Cardiac muscle cell (in vitro differentiated cells and primary cell): ENCODE measurements around the gene IFT81. TPM values are rescaled to one million over a fixed set of nuclear protein-coding genes. Genes with fewer than 3 reads are reported as not detected.
A peak's percentile ranks its signal among the peaks of the same experiment; 100 is the strongest.
"Not testable (repeated sequence)": the region's sequence is repeated elsewhere in the genome, so short reads cannot be mapped to it uniquely, and the experiment has no call there.

Experiments used
- DNase-seq, 2 donors: peaks; one replicate each; pipeline versions ENCODE4 v3.0.0 to v3.0.0-alpha.2; 2010 to 2017; ENCODE audit warnings: low read depth in 1 of 2, low spot score in 1 of 2
- H3K27ac ChIP-seq: fragments of 200-600 bp; sonication (generic); 2 replicates; pipeline ENCODE4 v1.5.1; 2016
- H3K27me3 ChIP-seq: fragments of 200-600 bp; sonication (generic); 2 replicates; pipeline ENCODE4 v1.6.0; 2016; ENCODE audit warnings: control low read depth
- H3K36me3 ChIP-seq: fragments of 200-600 bp; sonication (generic); 2 replicates; pipeline ENCODE4 v1.5.1; 2016; ENCODE audit warnings: control low read depth
- H3K4me1 ChIP-seq: fragments of 200-600 bp; sonication (generic); 2 replicates; pipeline ENCODE4 v1.8.1; 2017; ENCODE audit warnings: low read depth, mild to moderate bottlenecking, mixed run types
- H3K4me3 ChIP-seq: fragments of 200-600 bp; sonication (generic); 2 replicates; pipeline ENCODE4 v1.5.1; 2016; ENCODE audit warnings: mild to moderate bottlenecking
- H3K9me3 ChIP-seq: fragments of 200-600 bp; sonication (generic); 2 replicates; pipeline ENCODE4 v1.5.1; 2017; ENCODE audit warnings: low read depth, mild to moderate bottlenecking, control low read depth
- CTCF ChIP-seq: IDR thresholded peaks from 2 replicates; pipeline ENCODE4 v1.5.1; 2012; ENCODE audit warnings: low read depth, mild to moderate bottlenecking, low read length
- polyA plus RNA-seq: library from polyadenylated mRNA; unstranded; fragments of >200 nt; fragmentation: Nextera tagmentation; extraction: Ambion mirVana; gene quantifications from 2 replicates; pipeline ENCODE4 v1.2.1, GENCODE V29; 2016
- total RNA-seq: library from RNA; depleted of rRNA; stranded (reverse); fragments of >200 nt; gene quantifications from 2 replicates; pipeline ENCODE4 v1.2.3, GENCODE V29; 2016

Gene IFT81
- total and polyA plus RNA-seq, 2 experiments from 2014 or later, result 30.0 to 42.6 TPM

GRCh38 chr12:110249716-110250225 is 125.6 kb downstream of the IFT81 start:
- peak in 1 of 2 donors; percentile 18 for DNase-seq
- Histone ChIP-seq H3K36me3 (no peaks in the 10 kb centered on the region), H3K27ac (peak overlapping the region; percentile 46), H3K27me3 (no peaks in the 10 kb centered on the region), H3K9me3 (no peaks in the 10 kb centered on the region), H3K4me1 (peaks cover 66% of the 10 kb centered on the region), H3K4me3 (no peak overlapping the region)
- TF ChIP-seq CTCF, result no peak

DNA sequence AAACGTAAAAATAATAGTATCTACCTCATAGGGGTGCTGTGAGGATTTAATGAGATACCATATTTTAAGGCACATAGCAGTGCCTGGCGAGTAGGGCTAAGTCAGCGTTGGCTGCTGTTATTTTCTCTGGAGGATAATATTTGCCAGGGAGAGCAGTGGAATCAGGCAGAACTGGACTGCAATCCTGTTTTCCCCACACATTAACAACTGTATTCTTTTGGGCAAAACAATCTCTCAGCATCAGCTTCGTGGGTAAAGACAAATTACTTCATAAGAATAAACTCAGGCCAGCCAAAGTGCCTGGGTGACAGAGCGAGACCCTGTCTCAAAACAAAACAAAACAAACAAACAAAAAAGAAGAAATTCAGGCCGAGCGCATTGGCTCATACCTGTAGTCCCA is 127.2 kb downstream of the IFT81 start:
- Histone ChIP-seq H3K27me3 (no peaks in the 10 kb centered on the region), H3K36me3 (no peaks in the 10 kb centered on the region), H3K9me3 (no peaks in the 10 kb centered on the region), H3K27ac (no peak overlapping the region), H3K4me3 (no peak overlapping the region), H3K4me1 (peaks cover 56% of the 10 kb centered on the region)
- TF ChIP-seq CTCF, result no peak
- DNase-seq, result no peak

DNA sequence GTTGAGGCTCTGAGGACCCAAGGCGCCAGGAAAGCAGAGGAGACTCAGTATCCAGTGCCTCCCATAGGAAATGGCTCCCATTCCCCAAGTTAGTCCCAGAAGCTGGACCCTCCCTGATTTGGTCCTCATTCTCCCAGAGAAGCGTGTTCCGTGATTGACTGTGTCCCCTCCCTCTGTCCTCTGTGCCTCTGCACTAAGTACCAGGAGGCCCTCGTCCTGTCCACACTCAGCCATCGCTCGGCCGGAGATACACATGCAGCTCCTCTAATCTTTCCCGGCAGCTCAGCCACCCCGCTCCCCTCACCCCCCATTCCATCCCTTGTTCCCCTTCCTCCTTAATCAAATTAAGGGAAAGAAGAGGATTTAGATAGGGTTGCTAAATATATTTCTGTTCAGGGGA is 128.6 kb downstream of the IFT81 start:
- Histone ChIP-seq H3K4me3 (no peak overlapping the region), H3K4me1 (peaks cover 46% of the 10 kb centered on the region), H3K27me3 (no peaks in the 10 kb centered on the region), H3K36me3 (no peaks in the 10 kb centered on the region), H3K9me3 (no peaks in the 10 kb centered on the region), H3K27ac (peak overlapping the region; percentile 87)
- DNase-seq, result peak in 1 of 2 donors; percentile 92
- TF ChIP-seq CTCF, result no peak

DNA sequence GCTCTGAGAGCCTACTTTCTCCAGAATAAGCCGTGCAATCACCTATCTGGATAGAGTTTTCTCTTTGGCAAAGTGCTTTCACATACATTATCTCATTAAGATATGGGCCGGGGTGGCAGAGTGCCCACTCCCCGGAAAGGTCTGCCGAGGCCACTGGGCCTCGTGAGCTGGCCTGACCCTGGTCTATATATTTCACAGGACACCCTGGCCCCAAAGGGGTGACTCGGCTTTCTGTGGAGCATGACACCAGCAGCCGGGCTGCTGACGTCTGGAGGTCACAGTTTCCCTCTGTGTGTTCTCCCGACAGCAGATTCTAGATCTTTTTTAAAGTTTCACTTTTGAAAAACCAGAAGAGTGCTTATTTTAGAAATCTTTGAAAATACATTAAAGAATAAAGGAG is 129.0 kb downstream of the IFT81 start:
- Histone ChIP-seq H3K27ac (peak overlapping the region; percentile 87), H3K9me3 (no peaks in the 10 kb centered on the region), H3K27me3 (no peaks in the 10 kb centered on the region), H3K4me3 (no peak overlapping the region), H3K4me1 (peaks cover 42% of the 10 kb centered on the region), H3K36me3 (no peaks in the 10 kb centered on the region)
- TF ChIP-seq CTCF, result no peak
- peak; percentile 45 to 65 for DNase-seq

DNA sequence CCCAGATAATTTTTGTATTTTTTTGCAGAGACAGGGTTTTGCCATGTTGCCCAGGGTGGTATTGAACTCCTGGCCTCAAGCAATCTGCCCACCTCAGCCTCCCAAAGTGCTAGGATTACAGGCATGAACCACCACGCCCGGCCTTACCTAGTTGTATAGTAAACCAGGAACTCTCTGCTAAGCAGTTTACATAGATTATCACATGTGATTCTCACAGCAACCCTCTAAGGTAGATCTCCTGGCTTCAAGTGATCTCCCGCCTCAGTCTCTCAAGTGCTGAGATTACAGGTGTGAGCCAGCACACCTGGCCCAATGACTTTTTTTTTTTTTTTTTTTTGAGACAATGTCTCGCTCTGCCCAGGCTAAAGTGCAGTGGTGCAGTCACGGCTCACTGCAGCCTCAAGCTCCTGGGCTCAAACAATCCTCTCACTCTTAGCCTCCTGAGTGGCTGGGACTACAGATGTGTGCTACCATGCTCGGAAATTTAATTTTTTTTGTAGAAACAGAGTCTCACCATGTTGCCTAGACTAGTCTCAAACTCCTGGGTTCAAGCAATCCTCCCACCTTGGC is 130.9 kb downstream of the IFT81 start:
- DNase-seq, result no peak

GRCh38 chr12:110255890-110256456 is 131.8 kb downstream of the IFT81 start:
- not testable (repeated sequence) for H3K4me3 ChIP-seq, H3K27me3 ChIP-seq, H3K9me3 ChIP-seq, DNase-seq, H3K36me3 ChIP-seq, H3K27ac ChIP-seq
- peaks cover 25% of the 10 kb centered on the region for H3K4me1 ChIP-seq

More for the DNA sequence above, 130.9 kb downstream of the IFT81 start:
- Histone ChIP-seq H3K27ac (no peak overlapping the region), H3K4me3 (no peak overlapping the region), H3K9me3 (no peaks in the 10 kb centered on the region), H3K36me3 (no peaks in the 10 kb centered on the region), H3K27me3 (no peaks in the 10 kb centered on the region), H3K4me1 (peaks cover 30% of the 10 kb centered on the region)
- no peak for TF ChIP-seq CTCF
